Activated B cell treated with CpG ODN at 0.5 μM for 24 hours (primary cell): Measurements from ENCODE around the gene SRPX2. TPM values are rescaled to one million over a fixed set of nuclear protein-coding genes. Genes with fewer than 3 reads are reported as not detected.

Experiments used
- ATAC-seq: fragments of 200-7000 bp; cut with Tn5 transposase; one replicate; pipeline ENCODE4 v1.10.0; 2021; ENCODE audit warnings: low read depth, mild to moderate bottlenecking, moderate library complexity
- CTCF ChIA-PET: fragments of 350-600 bp; sonication (Branson Sonifier 250); formaldehyde crosslinking; loops from one replicate; lab custom pipeline; 2021; ENCODE audit warnings: antibody characterized with exemption; lab: Charles Lee
- POLR2A ChIA-PET: fragments of 350-600 bp; sonication (Branson Sonifier 250); formaldehyde crosslinking; loops from one replicate; lab custom pipeline; 2021; ENCODE audit warnings: antibody characterized with exemption; lab: Charles Lee
- DNase-seq: peaks from one replicate; pipeline ENCODE4 v3.0.0; 2022
- H3K27ac Mint-ChIP-seq: one replicate; pipeline ENCODE4 v1.8.0; 2020; ENCODE audit warnings: mixed read lengths
- H3K27me3 Mint-ChIP-seq: one replicate; pipeline ENCODE4 v1.8.0; 2021; ENCODE audit warnings: mixed read lengths
- H3K36me3 Mint-ChIP-seq: one replicate; pipeline ENCODE4 v1.8.0; 2021; ENCODE audit warnings: low read depth, mixed read lengths
- H3K4me1 Mint-ChIP-seq: one replicate; pipeline ENCODE4 v1.8.0; 2021; ENCODE audit warnings: mixed read lengths
- H3K4me3 Mint-ChIP-seq: one replicate; pipeline ENCODE4 v1.8.0; 2020; ENCODE audit warnings: mild to moderate bottlenecking, mixed read lengths
- H3K9me3 Mint-ChIP-seq: one replicate; pipeline ENCODE4 v1.8.0; 2020; ENCODE audit warnings: mixed read lengths
- intact Hi-C: fragments of 100-400 bp; cut with micrococcal nuclease; formaldehyde crosslinking; loops from one replicate; pipeline ENCODE4 v1.15.1; 2024
- total RNA-seq: library from RNA; stranded (reverse); gene quantifications from 2 replicates; pipeline ENCODE4 v1.2.3, GENCODE V29; 2022
- TF ChIP-seq, protein P1 (sequence below): fragments of 200-600 bp; IDR thresholded peaks from one replicate; pipeline ENCODE4 v1.8.0; 2022; ENCODE audit warnings: antibody characterized with exemption, mild to moderate bottlenecking

SRPX2 gene
- total RNA-seq, 1 donor from 2014 or later = not detected

DNA sequence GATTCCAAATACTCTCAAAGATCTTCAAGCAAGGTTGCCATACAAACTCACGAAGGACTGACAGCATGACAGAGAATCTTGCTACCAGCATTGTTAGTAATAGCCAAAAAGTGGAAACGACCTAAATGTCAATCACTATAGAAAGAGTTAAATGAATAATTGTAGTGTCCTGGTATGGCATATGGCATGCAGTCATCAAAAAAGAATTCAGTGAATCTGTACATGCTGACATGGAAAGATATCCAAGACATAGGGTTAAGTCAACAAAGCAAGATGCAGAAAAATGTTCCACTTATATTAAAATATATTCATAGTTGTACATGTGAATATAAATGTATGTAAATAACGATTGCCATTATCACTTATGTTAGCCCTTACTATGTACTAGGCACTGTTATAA lies 37.6 kb downstream of the SRPX2 start:
- H3K27ac Mint-ChIP-seq = no peak overlapping the region
- H3K9me3 Mint-ChIP-seq = no peaks in the 10 kb centered on the region
- H3K36me3 Mint-ChIP-seq = no peaks in the 10 kb centered on the region
- intact Hi-C loops = no loop called here
- peaks cover 14% of the 10 kb centered on the region for H3K4me1 Mint-ChIP-seq
- ChIA-PET POLR2A (no interaction called here), CTCF (no interaction called here)
- no peaks in the 10 kb centered on the region for H3K27me3 Mint-ChIP-seq
- DNase-seq (no peak), ATAC-seq (no peak)
- TF ChIP-seq, protein P1, sequence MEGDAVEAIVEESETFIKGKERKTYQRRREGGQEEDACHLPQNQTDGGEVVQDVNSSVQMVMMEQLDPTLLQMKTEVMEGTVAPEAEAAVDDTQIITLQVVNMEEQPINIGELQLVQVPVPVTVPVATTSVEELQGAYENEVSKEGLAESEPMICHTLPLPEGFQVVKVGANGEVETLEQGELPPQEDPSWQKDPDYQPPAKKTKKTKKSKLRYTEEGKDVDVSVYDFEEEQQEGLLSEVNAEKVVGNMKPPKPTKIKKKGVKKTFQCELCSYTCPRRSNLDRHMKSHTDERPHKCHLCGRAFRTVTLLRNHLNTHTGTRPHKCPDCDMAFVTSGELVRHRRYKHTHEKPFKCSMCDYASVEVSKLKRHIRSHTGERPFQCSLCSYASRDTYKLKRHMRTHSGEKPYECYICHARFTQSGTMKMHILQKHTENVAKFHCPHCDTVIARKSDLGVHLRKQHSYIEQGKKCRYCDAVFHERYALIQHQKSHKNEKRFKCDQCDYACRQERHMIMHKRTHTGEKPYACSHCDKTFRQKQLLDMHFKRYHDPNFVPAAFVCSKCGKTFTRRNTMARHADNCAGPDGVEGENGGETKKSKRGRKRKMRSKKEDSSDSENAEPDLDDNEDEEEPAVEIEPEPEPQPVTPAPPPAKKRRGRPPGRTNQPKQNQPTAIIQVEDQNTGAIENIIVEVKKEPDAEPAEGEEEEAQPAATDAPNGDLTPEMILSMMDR = no peak
- no peak overlapping the region for H3K4me3 Mint-ChIP-seq

DNA sequence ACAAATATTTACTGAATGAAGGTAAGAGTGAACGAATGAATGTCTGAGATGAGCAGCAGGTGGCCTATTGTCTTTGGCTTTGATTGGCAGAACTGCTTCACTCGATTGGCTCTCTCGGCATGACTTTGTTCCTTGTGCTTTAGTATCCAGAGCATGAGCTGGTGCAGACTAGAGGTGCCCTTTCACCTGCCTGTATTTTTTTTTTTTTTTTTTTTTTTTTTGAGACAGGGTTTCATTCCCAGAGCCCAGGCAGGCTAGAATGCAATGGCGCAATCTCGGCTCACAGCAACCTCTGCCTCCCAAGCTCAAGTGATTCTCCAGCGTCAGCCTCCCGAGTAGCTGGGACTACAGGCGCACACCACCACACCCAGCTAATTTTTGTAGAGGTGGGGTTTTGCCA lies 38.9 kb downstream of the SRPX2 start:
- no peak for DNase-seq
- H3K4me3 Mint-ChIP-seq = no peak overlapping the region
- peaks cover 27% of the 10 kb centered on the region for H3K4me1 Mint-ChIP-seq
- no peaks in the 10 kb centered on the region for H3K36me3 Mint-ChIP-seq
- no peak overlapping the region for H3K27ac Mint-ChIP-seq
- no peaks in the 10 kb centered on the region for H3K27me3 Mint-ChIP-seq
- H3K9me3 Mint-ChIP-seq = no peaks in the 10 kb centered on the region
- POLR2A ChIA-PET = no interaction called here
- intact Hi-C loops = no loop called here
- TF ChIP-seq, protein P1 = no peak
- no peak for ATAC-seq
- CTCF ChIA-PET = interaction anchor here (6.7 kb wide), 1 partner anchor 85 kb away, joined by 135 read pairs; no protein-coding TSS in a partner anchor

DNA sequence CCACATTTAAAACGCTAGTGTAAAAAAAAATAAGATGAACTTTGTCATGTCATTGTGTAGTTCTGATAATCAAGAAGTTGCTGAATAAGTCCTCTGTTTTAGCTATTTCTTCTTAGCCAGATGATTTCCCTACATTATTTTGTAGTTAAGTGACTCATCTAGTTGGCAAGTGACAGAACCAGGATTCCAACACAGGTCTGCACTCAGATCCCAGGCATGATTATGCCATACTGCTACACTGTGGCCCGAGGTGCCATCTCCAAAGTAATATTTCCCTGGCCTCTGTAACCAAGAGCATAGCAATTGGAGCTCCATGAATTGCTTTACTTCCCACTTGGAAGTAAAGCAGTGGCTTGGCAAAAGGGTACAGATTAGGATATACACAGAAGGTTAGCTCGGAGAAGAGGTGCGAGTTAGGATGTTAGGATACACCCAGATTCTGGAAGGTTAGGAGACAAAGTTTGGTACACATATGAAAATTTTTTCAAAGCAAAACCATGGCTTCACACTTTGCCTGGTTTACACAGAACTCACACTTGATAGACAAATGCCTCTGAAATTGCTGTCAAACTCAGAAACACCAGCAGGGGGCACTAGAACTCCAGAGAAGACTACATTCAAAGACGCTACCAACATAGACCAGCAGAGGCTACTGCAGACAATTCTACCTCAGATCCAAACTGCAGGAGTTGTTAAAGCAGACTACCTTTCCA lies 41.4 kb downstream of the SRPX2 start:
- no peak for DNase-seq
- peaks cover 31% of the 10 kb centered on the region for H3K4me1 Mint-ChIP-seq
- ATAC-seq = peak; percentile 66
- CTCF ChIA-PET = interaction anchor here (0.8 to 6.7 kb wide), 7 partner anchors 11 to 174 kb away, joined by 3 to 135 read pairs (median 4); no protein-coding TSS in a partner anchor
- POLR2A ChIA-PET = no interaction called here
- no peaks in the 10 kb centered on the region for H3K9me3 Mint-ChIP-seq
- peak overlapping the region; percentile 11 for H3K4me3 Mint-ChIP-seq
- no peak overlapping the region for H3K27ac Mint-ChIP-seq
- H3K27me3 Mint-ChIP-seq = no peaks in the 10 kb centered on the region
- TF ChIP-seq, protein P1 = no peak
- intact Hi-C loops = loop anchor here (1.0 to 5.0 kb wide), 6 partner anchors 15 to 602 kb away; no protein-coding TSS in a partner anchor
- H3K36me3 Mint-ChIP-seq = no peaks in the 10 kb centered on the region

DNA sequence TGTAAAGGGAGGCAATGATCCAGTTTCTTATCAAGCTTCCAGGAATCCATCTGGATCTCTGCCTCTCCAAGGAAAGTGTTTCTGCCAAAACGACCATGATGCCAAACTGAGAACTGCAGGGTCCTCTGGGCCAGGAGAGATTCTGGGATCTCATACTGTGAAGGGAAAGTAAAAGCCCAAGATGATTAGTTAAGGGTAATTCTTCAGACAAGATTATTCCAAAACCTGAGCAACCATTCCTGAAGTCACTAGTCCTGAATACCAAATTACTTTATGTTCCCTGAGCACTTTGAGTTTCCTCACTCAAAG lies 42.0 kb downstream of the SRPX2 start:
- peaks cover 28% of the 10 kb centered on the region for H3K4me1 Mint-ChIP-seq
- intact Hi-C loops = loop anchor here (1.0 to 5.0 kb wide), 6 partner anchors 15 to 601 kb away; no protein-coding TSS in a partner anchor
- peak overlapping the region; percentile 11 for H3K4me3 Mint-ChIP-seq
- H3K36me3 Mint-ChIP-seq = no peaks in the 10 kb centered on the region
- POLR2A ChIA-PET = no interaction called here
- no peaks in the 10 kb centered on the region for H3K9me3 Mint-ChIP-seq
- ATAC-seq (no peak), DNase-seq (no peak)
- H3K27me3 Mint-ChIP-seq = no peaks in the 10 kb centered on the region
- TF ChIP-seq, protein P1 = no peak
- H3K27ac Mint-ChIP-seq = no peak overlapping the region
- CTCF ChIA-PET = interaction anchor here (1.1 to 6.7 kb wide), 6 partner anchors 11 to 174 kb away, joined by 3 to 135 read pairs (median 6); no protein-coding TSS in a partner anchor

DNA sequence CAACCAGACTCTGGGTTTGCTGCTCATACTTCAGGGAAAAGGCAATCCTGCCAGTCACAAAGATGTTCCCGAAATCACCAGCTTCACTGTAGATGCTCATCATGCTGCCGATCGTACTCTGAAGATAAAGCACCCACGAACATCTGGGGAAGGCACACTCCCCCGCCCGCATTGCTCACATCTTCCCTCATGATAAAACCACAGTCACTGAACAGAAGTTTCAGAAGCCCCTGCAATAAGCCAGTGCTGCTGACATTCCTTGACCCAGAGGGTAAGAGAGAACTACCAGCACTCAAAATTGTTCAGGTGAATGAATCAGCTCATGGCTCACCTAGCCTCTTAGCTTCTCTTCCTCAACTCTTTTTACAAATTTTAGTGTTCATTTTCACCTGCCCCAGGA lies 43.1 kb downstream of the SRPX2 start:
- intact Hi-C loops = loop anchor here (5.0 kb wide), 1 partner anchor 245 kb away; no protein-coding TSS in a partner anchor
- DNase-seq (no peak), ATAC-seq (peak; percentile 56)
- CTCF ChIA-PET = interaction anchor here (1.1 to 6.7 kb wide), 8 partner anchors 13 to 518 kb away, joined by 3 to 135 read pairs (median 4); no protein-coding TSS in a partner anchor
- no peaks in the 10 kb centered on the region for H3K27me3 Mint-ChIP-seq
- peak overlapping the region; percentile 70 for H3K27ac Mint-ChIP-seq
- POLR2A ChIA-PET = interaction anchor here (1.3 kb wide), 2 partner anchors 11 to 81 kb away, joined by 5 read pairs; no protein-coding TSS in a partner anchor
- peak overlapping the region; percentile 58 for H3K4me3 Mint-ChIP-seq
- H3K36me3 Mint-ChIP-seq = no peaks in the 10 kb centered on the region
- TF ChIP-seq, protein P1 = no peak
- peaks cover 28% of the 10 kb centered on the region for H3K4me1 Mint-ChIP-seq
- H3K9me3 Mint-ChIP-seq = no peaks in the 10 kb centered on the region
